SK-N-SH treated with all-trans-retinoic acid at 6 μM for 48 hours (cell line): Measurements from ENCODE around the gene CCDC137.

ENCODE experiments used
- ATAC-seq: fragments of 200-7000 bp; cut with Tn5 transposase; 3 replicates; pipeline ENCODE4 v1.9.1; 2020; ENCODE audit warnings: mild to moderate bottlenecking, moderate library complexity
- ARNTL ChIP-seq: fragments of 450-650 bp; formaldehyde crosslinking; IDR thresholded peaks from 2 replicates; pipeline ENCODE4 v1.5.0; 2020; ENCODE audit warnings: low read depth, mild to moderate bottlenecking, moderate library complexity, borderline replicate concordance
- BACH2 ChIP-seq: fragments of 250-450 bp; sonication (Bioruptor Pico); IDR thresholded peaks from 2 replicates; pipeline ENCODE4 v1.9.0; 2021; ENCODE audit warnings: mild to moderate bottlenecking, borderline replicate concordance
- CREB5 ChIP-seq: fragments of 250-450 bp; sonication (Bioruptor Pico); IDR thresholded peaks from 2 replicates; pipeline ENCODE4 v1.5.1; 2020; ENCODE audit warnings: low read depth, mild to moderate bottlenecking, moderate library complexity
- CSDC2 ChIP-seq: fragments of 250-450 bp; sonication (Bioruptor Pico); IDR thresholded peaks from 2 replicates; pipeline ENCODE4 v1.5.0; 2020; ENCODE audit warnings: mild to moderate bottlenecking, moderate library complexity
- ESRRG ChIP-seq: fragments of 250-450 bp; sonication (Bioruptor Pico); IDR thresholded peaks from 2 replicates; pipeline ENCODE4 v1.6.1; 2021; ENCODE audit warnings: mild to moderate bottlenecking
- GLIS3 ChIP-seq: fragments of 250-450 bp; sonication (Bioruptor Pico); IDR thresholded peaks from 2 replicates; pipeline ENCODE4 v1.5.0; 2020; ENCODE audit warnings: mild to moderate bottlenecking, moderate library complexity
- ISL1 ChIP-seq: fragments of 250-450 bp; sonication (Bioruptor Pico); IDR thresholded peaks from 2 replicates; pipeline ENCODE4 v2.1.2; 2022; ENCODE audit warnings: mild to moderate bottlenecking, moderate library complexity
- OSR1 ChIP-seq: fragments of 250-450 bp; sonication (Bioruptor Pico); IDR thresholded peaks from 2 replicates; pipeline ENCODE4 v1.8.0; 2022; ENCODE audit warnings: moderate library complexity, mild to moderate bottlenecking, inconsistent platforms
- PATZ1 ChIP-seq: fragments of 250-450 bp; sonication (Bioruptor Pico); IDR thresholded peaks from 2 replicates; pipeline ENCODE4 v1.8.0; 2020; ENCODE audit warnings: mild to moderate bottlenecking, moderate library complexity, borderline replicate concordance
- PPARA ChIP-seq: fragments of 250-450 bp; sonication (Bioruptor Pico); IDR thresholded peaks from 2 replicates; pipeline ENCODE4 v1.5.0; 2020; ENCODE audit warnings: mild to moderate bottlenecking, borderline replicate concordance
- RARB ChIP-seq: fragments of 250-450 bp; sonication (Bioruptor Pico); IDR thresholded peaks from 2 replicates; pipeline ENCODE4 v1.8.0; 2021; ENCODE audit warnings: mild to moderate bottlenecking, moderate library complexity
- SNAI2 ChIP-seq: fragments of 250-450 bp; sonication (Bioruptor Pico); IDR thresholded peaks from 2 replicates; pipeline ENCODE4 v1.5.0; 2020; ENCODE audit warnings: mild to moderate bottlenecking, moderate library complexity
- TCF4 ChIP-seq: fragments of 250-450 bp; sonication (Bioruptor Pico); IDR thresholded peaks from 2 replicates; pipeline ENCODE4 v1.8.0; 2021; ENCODE audit warnings: mild to moderate bottlenecking, moderate library complexity, borderline replicate concordance
- TOX ChIP-seq: fragments of 250-450 bp; sonication (Bioruptor Pico); IDR thresholded peaks from 2 replicates; pipeline ENCODE4 v1.8.0; 2021; ENCODE audit warnings: mild to moderate bottlenecking, moderate library complexity, borderline replicate concordance
- ZFP3 ChIP-seq: fragments of 250-450 bp; sonication (Bioruptor Pico); IDR thresholded peaks from 2 replicates; pipeline ENCODE4 v1.5.0; 2020; ENCODE audit warnings: mild to moderate bottlenecking, moderate library complexity
- ZFP30 ChIP-seq: fragments of 450-650 bp; formaldehyde crosslinking; IDR thresholded peaks from 2 replicates; pipeline ENCODE4 v1.5.0; 2022; ENCODE audit warnings: mild to moderate bottlenecking, moderate library complexity
- ZNF565 ChIP-seq: fragments of 450-650 bp; formaldehyde crosslinking; conservative IDR thresholded peaks from 2 replicates; pipeline ENCODE4 v1.5.0; 2020; ENCODE audit warnings: low read depth, mild to moderate bottlenecking, moderate library complexity
- ZNF70 ChIP-seq: fragments of 450-650 bp; formaldehyde crosslinking; IDR thresholded peaks from 2 replicates; pipeline ENCODE4 v1.5.0; 2020; ENCODE audit warnings: mild to moderate bottlenecking, moderate library complexity
- ZNF8 ChIP-seq: fragments of 450-650 bp; formaldehyde crosslinking; IDR thresholded peaks from 2 replicates; pipeline ENCODE4 v1.5.0; 2020; ENCODE audit warnings: mild to moderate bottlenecking, moderate library complexity
- TF ChIP-seq, protein P1 (sequence below): fragments of 250-450 bp; sonication (Bioruptor Pico); IDR thresholded peaks from 2 replicates; pipeline ENCODE4 v1.5.1; 2021; ENCODE audit warnings: mild to moderate bottlenecking, moderate library complexity

CCDC137 gene

GRCh38 chr17:81667754-81668153 lies 1.2 kb downstream of the CCDC137 start (continued):
- no peak for TF ChIP-seq PATZ1 (CRISPR knock-in tag)
- no peak for TF ChIP-seq GLIS3
- TF ChIP-seq ISL1 (CRISPR knock-in tag) = no peak
- TF ChIP-seq SNAI2 (CRISPR knock-in tag) = no peak
- TF ChIP-seq ZNF8 (CRISPR knock-in tag) = no peak

DNA sequence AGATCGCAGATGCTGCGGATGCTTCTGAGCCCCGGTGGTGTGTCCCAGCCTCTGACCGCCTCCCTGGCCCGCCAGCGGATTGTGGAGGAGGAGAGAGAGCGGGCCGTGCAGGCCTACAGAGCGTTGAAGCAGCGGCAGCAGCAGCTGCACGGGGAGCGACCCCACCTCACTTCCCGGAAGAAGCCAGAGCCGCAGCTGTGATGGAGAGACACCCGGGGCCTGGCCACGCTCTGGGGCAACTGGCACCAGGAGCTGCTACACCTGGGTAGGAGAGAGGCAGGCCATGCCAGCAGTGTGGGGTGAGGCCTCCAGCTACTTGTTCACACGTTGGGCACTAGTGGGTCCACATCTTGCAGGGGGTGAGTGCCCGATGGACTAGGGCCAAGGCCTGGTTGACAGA lies 6.0 kb downstream of the CCDC137 start:
- TF ChIP-seq OSR1 (CRISPR knock-in tag) = no peak
- TF ChIP-seq ZNF565 (CRISPR knock-in tag) = no peak
- TF ChIP-seq RARB = no peak
- no peak for TF ChIP-seq GLIS3
- no peak for TF ChIP-seq PPARA (CRISPR knock-in tag)
- TF ChIP-seq ZFP3 = no peak
- TF ChIP-seq, protein P1, sequence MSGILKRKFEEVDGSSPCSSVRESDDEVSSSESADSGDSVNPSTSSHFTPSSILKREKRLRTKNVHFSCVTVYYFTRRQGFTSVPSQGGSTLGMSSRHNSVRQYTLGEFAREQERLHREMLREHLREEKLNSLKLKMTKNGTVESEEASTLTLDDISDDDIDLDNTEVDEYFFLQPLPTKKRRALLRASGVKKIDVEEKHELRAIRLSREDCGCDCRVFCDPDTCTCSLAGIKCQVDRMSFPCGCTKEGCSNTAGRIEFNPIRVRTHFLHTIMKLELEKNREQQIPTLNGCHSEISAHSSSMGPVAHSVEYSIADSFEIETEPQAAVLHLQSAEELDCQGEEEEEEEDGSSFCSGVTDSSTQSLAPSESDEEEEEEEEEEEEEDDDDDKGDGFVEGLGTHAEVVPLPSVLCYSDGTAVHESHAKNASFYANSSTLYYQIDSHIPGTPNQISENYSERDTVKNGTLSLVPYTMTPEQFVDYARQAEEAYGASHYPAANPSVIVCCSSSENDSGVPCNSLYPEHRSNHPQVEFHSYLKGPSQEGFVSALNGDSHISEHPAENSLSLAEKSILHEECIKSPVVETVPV (CRISPR knock-in tag) = no peak
- TF ChIP-seq CSDC2 (CRISPR knock-in tag) = no peak
- no peak for TF ChIP-seq ZNF8 (CRISPR knock-in tag)
- TF ChIP-seq CREB5 (CRISPR knock-in tag) = no peak
- TF ChIP-seq ZNF70 (CRISPR knock-in tag) = no peak
- TF ChIP-seq TOX (CRISPR knock-in tag) = no peak
- ATAC-seq = no peak

DNA sequence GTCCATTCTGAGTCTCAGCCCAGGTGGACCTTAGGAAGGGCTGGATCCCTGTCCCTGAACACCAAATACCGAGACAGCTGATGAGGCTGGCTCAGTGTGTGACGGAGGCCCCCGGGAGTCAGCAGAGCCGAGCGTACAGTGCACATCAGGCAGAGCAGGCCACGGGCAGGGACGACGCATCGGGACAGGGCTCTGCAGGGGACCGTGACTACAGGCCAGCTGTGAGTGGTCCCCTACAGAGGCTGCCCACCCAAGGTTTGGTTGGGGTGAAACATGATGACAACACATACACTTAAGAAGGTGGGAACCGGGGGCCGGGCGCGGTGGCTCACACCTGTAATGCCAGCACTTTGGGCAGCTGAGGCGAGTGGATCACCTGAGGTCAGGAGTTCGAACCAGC lies 6.4 kb downstream of the CCDC137 start:
- no peak for ATAC-seq

More for the DNA sequence above, 6.4 kb downstream of the CCDC137 start:
- no peak for TF ChIP-seq CSDC2 (CRISPR knock-in tag)
- no peak for TF ChIP-seq BACH2 (CRISPR knock-in tag)
- no peak for TF ChIP-seq TOX (CRISPR knock-in tag)
- no peak for TF ChIP-seq CREB5 (CRISPR knock-in tag)
- TF ChIP-seq ZFP3 = no peak
- no peak for TF ChIP-seq ZNF565 (CRISPR knock-in tag)
- TF ChIP-seq ESRRG (CRISPR knock-in tag) = no peak
- no peak for TF ChIP-seq ZNF70 (CRISPR knock-in tag)
- no peak for TF ChIP-seq TCF4 (CRISPR knock-in tag)
- TF ChIP-seq PPARA (CRISPR knock-in tag) = no peak
- TF ChIP-seq OSR1 (CRISPR knock-in tag) = no peak
- no peak for TF ChIP-seq ZFP30 (CRISPR knock-in tag)
- no peak for TF ChIP-seq SNAI2 (CRISPR knock-in tag)
- TF ChIP-seq, protein P1 (CRISPR knock-in tag) = no peak
- TF ChIP-seq ARNTL (CRISPR knock-in tag) = no peak
- TF ChIP-seq PATZ1 (CRISPR knock-in tag) = no peak
- no peak for TF ChIP-seq RARB
